NCI-H1048 (cell line): ENCODE measurements around the gene PRPF19.

ENCODE experiments used
- DNase-seq: peaks from one replicate; lab custom pipeline; 2025; lab: John Stamatoyannopoulos, UW

Gene PRPF19

DNA sequence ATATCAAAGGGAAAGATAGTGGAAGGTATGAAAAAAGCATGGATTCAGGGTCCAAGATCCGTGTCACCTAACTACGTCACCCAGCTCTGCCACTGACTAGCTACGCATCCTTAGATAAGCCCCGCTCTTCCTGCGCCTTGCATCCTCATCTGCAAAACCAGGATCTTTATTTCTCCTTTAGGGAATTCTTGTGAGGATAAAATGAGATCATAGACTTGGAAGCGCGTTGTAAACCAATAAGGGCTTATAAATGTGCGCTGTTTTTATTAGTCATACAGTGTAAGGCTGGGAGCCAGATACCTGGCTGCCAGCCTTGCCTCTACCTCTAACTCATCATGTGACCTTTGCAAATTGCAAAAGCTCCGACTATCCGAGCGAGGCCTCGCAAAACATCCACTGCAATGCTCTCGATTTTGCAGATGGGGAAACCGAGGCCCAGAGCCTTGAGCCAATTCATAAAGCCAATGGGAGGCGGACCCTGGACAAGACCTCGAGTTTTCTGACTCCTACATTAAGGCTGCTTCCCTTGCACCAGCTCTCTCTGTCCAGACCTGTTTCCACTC, 753 bp downstream of the PRPF19 start:
- DNase-seq = no peak

DNA sequence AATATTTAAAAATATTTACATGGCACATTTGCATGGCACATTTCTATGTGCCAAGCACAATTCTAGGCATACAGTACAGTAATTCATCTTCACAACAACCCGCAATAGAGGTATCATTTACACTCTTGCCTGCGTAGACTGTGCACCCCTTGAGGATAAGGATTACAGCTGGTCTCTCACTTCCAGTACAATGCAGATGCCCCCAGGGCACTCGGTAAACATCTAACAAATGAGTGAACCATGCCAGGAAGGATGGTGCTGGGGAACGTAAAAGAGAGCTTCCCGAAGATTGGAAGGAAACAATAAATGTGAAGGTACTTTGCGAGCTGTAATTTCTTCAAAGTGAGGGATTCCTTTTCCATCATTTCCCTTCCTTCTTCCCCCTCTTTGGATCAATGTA, 1.3 kb downstream of the PRPF19 start:
- DNase-seq = no peak

DNA sequence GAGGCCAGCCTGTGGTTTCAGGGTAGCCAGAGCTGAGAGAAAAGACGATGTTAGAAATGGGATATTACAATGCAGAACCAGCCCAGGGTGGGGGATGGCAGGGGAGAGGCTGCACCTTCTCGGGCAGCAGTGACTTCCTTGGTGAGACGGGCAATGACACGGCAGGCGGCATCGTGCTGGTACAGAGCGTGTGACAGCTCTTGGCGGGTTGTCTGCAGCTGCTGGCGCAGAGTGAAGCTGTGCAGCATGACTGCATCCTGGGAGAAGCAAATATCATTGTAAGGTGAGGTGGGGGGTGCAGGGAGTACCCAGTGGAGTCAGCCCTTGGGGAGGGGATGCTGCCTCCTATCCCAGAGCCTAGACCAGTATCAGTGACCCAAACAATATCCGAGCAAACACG, 3.8 kb downstream of the PRPF19 start:
- DNase-seq = no peak

DNA sequence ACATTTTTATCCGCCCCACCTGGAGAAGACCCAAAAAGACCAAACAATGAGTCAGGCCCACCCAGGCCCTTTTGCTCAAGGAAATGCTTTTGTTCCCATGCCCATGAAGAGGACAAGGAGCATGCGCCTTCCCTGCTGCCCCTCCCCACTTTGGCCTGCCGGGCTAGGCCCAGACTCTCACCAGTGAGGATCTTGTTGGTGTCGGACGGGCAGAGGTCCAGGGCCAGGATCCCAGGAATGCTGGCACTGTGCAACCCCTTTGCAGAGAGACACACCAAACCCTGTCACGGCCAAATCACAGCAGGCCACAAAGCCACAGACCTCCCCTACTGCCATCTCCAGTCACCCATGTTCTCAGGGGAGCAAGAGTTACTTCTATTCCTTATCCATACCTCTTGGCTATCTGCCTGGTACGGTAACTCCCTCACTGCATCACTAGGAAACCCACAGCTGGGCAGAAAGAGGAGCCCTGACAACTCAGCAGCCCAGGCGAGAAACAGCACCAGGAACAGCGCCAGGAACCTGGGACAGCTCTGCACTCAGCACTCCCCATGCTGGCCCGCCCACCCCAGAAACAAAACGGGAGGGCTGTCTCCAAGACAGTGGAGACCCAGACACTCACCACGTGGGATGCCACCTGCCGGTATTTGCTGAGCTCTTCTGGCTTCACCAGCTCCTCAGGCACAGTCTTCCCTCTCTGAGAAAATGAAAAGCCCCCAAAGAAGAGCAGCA, 5.5 kb downstream of the PRPF19 start:
- no peak for DNase-seq

DNA sequence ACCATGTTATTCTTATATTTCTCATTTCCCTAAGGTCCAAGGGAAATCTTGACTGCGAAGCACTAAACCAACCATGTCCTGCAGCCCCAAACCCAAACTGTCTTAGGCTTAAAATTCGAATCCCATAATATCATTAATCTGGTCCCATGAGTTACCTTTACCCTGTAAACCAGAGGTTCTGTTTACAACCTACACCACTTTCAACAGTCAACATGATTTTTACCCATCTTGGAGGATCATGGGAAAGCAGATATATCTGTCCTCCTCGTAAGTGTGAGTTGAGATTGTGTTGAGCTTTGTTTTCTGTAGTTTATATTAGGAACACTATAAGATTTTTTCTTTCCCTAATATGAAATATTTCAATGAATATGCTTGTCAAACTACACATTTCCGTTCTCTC, 6.4 kb downstream of the PRPF19 start:
- no peak for DNase-seq

DNA sequence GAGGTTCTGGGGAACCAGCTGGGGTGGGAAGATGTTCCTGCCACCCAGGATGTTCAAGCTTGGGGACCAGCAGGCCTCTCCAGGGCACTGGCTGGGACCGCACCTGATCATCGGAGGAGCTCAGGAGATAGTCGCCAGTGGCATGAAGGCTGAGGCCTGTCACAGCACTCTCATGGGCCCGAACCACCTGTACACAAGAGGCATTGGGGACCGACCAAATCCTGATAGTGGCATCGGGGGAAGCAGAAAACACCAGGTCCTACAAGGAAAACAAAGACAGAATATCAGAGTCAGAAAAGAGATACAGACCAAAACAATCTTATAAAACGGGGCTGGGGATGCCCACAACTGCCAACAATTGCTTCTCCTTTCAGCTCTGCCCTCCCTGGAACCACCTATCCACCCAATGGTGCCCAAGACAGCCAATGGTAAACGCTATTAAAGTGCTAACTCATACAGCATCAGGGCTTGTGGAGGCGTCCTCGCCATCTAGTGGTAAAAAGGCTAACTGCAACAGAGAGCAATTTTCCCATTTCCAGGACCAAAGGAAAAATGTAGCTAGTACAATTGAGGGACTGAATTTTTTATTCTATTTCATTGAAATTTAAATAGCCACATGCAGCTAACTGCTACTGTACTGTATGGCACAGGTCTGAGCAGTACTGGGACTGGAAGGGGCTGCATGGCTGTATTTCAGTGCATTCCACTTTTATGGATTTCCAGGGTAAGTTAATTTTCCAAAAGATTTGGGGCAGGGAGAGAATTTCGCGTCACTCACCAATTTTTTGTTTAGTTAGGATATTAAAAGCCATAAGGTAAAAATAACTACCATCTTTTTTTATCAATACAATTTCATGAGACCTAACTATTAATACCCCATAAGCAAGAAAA, 7.1 kb downstream of the PRPF19 start:
- DNase-seq = peak; percentile 29

DNA sequence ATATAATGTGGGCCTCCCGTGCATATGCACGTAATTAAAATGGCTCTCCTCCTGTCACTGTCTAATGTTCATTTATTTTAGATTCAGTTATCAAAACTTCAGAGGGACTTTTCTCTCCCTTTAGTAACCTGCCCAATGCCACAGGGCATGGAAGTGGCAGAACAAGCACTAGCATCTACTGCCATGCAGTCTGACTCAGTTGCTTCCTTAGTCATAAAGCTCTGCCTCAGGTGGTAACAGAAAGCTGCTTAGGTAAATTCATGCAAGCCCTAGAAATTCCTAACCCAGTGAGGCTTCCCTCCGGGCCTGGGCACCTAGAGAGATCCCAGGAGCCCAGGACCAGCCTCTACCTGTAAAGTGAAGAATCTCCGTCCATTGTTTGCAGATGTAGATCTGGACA, 8.9 kb downstream of the PRPF19 start:
- DNase-seq = no peak

DNA sequence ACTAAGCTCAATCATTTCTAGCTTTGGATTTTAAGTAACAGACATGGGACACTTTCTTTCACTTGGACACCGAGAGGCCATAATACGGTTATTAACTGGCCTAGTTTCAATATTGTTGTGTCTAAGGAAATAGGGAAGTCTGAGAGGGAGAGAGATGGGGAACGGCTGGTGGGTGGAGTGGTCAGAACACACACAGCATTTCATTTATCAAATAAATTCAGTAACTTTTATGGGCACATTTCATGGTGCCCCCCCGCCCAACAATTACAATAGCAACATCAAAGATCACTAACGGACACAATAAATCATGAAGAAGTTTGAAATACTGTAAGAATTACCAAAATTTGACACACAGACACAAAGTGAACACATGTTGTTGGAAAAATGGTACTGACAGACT, 10.7 kb downstream of the PRPF19 start:
- no peak for DNase-seq

DNA sequence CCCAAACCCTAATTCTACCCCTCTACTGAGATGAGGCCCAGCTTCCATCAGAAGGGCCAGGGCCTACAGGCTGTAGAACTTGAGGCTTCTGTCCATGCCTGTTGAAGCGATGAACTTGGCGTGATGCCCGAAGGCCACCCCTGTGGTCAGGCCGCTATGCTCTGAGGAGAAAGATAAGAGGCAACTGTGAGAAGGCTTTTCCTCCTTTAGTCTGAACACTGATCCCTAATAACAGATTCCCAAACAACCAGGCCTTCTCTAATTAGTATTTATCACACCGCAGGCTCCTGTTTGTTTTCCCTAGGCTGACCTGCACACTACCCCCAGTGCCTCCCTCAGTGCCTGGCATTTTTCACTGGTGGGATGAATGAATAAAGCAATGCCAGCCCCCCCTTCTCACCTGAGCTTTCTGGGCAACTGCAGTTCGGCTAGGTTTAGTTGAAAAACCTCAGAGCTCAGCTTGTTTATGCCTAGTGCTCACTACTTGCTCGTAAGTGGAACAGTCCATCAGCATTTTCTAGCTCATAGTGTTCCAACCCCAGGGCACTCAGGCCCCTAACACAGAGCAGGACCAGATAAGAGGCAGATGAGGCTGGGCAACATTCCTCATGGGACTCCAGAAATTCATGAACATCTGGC, 15.2 kb downstream of the PRPF19 start:
- no peak for DNase-seq

DNA sequence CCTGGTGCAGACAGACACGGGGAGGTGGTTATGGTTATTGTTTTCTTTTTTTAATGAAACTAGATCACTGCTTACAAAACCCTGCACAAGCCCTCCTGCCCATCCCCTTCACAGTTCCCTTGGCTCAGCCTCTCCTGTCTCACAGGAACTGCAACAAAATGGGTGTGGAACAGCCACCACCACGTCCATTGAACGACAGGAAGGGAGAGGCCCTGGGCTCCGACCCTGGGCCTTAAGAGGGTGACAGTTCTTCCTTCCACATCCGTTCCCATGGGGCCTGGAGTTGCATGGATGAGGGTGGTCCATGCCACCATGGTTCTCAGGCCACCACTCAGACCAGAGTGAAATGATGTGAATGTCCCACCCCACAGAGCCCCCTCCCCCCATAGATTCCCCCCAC, 15.7 kb downstream of the PRPF19 start:
- DNase-seq = no peak

DNA sequence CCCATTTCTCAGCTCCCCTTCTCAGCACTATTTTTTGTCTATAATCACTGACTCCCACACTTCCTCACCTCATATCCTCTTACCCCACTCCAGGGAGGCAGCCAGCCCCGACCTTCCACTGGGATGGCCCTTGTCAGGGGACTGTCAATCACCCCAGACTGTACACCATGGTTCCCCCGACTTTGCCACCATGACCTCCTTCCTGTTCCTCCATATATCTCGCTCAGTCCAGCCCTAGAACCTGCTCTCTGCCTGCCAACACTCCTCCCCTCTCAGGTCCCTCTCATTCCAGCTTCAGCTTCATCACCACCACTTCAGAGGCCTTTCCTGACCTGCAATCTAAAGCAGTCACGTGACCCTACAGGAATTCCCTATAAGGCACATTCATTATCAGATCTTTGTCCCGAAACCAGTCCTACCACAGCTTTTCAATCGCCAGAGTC, 16.5 kb downstream of the PRPF19 start:
- DNase-seq = no peak

DNA sequence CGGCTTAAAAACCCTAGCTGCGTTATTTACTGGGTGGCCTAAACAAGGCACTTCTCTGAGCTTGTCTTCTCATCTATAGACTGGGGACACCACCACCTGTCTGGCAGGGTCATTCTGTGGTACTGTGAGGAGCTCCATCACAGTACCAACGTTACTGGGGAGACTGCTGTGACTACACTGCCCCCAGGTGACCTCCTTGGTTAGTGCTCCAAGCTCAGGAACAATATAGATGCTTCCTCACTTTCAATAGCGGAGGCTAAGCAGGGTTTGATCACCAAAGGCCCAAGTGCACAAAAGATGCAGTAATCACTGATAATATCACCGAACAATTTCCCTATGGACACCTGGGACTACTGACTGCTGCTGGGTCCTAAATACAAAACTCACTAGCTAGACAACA, 18.8 kb downstream of the PRPF19 start:
- DNase-seq = no peak

DNA sequence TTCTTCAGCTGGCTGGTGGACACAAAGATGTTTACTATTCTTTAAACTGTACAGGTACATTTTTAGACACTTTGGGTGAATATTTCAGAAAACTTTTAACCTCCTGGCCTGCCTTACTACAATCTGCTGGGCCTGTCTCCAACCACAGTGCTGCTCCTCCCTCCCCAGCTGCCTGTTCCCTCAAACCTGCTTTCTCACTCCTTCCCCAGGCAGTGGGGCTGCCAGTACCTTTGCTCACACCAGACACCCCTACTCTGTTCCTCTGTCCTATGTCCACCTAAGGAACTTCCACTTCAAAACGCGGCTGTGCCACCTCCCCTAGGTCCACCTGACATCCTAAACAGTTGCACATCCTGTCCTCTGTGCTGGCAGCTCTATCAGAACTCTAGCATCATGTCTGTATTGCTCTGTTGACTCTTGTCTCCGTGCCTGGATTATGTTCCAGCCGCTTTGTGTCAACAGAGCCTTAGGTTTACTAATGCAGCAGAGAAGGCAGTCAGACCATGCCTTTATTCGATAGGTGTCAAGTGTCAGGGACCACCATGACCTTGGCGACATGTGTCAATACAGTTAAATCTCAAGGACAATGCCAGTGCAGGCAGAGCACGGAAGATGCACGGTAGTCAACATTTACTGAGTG, 25.6 kb downstream of the PRPF19 start:
- DNase-seq = no peak

DNA sequence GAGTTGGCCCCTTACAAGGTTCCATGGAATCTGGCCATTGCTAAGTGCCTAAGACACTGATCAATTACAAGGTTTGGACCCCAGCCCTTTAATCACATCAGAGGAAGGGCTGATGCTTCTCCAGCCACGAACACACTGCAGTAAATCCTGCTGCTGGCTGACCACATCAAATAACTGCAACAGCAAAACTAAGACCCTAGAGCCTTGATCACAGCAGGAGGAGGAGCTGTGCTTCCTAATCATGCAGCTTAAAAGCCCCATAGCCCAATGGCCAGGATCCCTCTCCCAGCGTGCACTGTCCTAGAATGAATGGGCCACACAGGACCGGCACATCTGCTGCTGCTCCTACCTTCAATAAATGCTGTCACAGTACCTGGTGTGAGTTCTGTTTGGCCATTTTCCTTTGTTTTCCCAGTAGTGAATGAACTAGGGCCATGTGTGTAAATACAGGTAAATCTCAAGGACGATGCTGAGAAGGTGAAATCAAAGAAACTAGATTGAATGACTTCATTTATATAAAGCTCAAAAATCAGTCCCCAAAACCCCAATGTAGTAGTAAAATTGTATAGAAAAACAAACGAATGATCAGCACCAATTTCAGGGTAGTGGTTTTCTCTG, 26.3 kb downstream of the PRPF19 start:
- no peak for DNase-seq

DNA sequence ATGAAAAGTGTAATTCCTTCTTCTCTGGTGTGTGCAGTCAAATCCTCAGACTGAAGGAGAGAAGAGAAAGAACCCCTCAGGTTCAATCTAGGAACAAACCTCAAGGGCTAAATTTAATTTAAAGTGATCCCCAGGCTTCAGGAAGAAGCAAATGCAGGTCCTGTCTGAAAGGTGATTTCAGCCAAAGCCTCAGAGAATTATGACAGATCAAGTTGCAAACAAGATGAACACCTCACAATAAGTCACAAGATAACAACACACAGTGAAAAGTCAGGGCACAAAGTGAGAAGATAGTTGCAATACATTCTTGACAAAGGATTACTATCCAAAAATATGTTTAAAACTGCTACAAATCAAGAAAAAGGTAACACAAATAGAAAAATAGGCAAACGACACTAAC, 27.3 kb downstream of the PRPF19 start:
- no peak for DNase-seq

DNA sequence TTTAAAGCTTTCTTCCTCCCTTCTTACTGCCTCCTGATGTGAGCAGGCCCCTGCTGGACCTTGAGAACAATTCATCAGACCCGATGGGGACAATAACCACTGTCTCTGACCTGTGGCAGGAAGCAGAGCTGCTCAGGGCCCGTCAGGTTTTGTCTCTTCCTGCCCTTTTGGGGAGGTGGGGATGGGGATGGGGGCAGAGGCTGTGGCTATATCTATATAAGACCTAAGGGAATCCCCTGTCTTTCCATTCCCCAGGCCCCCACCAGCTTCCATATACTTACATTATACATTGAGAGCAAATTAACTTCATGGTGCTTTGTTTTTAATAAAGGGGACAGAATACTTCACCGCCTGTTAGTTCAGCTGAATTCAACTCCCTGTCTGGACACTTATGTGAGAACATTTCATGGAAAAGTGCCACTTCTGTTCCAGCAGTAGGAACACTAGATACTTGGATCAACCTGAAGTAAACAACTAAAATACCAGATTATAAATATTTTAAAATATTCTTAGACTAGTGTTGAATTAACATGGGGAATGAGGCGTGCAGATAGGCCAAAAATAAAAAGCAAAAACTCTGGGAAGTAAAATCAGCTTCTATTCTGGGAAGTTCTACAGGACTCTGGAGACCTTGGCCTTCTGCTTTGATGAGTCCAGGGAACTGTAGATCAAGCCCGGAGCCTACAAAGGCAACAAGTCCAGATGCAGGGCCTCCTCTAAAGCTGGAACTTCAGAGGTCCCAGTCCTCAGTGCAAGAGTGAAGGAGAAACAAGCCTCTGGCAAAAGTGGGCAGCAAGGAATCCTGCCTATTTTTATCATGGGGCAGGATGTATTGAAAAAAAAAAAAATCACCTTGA, 27.9 kb downstream of the PRPF19 start:
- no peak for DNase-seq

DNA sequence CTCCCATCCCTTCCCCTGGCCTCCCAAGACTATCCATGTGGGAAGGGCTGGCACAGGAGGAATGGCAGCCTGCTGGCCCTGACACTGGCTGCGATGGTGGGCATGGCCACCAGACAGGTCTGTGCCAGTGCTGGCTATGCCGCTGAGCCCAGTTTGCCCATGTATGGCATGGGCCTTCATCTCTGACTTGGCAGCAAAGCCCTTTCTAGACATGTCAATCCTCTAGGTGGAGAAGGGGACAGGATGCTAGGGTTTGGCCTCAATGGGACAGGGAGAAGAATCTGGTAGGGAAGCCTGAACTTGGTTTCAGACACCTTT, 30.3 kb downstream of the PRPF19 start:
- DNase-seq = no peak

DNA sequence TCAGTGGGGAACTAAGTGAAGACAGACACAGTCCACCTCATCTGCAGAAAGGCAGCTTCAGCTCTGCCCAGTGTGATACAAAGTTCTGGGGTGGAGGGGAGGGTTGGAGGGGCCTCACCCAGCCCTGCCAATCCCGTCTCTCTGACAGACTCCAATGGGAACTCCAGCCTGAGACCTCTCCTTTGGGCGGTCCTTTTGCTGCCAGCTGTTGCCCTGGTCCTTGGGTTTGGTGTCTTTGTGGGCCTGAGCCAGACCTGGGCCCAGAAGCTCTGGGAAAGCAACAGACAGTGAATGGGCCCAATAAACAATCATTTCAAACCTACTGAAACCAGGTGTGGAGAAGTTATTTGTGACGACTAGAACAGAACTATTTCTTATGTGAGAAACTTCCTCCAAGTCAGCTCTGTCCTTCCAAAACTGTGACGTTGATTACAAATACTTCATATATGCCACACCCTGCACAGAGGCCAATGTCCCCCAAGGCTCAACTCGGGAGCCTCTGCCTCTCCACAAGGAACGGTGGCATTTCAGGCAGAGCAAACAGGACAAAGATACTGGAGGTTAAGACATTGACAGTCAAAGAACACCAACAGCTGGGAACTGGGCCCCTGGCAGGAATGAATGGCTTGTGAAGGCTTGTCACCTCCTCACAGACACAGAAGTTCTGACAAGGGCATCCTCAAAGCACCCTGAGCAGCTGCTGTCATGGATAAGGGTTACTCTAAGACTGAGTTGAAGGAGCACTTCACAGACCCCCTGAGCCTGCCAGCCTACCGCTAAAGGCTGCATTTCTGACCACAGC, 30.8 kb downstream of the PRPF19 start:
- no peak for DNase-seq

DNA sequence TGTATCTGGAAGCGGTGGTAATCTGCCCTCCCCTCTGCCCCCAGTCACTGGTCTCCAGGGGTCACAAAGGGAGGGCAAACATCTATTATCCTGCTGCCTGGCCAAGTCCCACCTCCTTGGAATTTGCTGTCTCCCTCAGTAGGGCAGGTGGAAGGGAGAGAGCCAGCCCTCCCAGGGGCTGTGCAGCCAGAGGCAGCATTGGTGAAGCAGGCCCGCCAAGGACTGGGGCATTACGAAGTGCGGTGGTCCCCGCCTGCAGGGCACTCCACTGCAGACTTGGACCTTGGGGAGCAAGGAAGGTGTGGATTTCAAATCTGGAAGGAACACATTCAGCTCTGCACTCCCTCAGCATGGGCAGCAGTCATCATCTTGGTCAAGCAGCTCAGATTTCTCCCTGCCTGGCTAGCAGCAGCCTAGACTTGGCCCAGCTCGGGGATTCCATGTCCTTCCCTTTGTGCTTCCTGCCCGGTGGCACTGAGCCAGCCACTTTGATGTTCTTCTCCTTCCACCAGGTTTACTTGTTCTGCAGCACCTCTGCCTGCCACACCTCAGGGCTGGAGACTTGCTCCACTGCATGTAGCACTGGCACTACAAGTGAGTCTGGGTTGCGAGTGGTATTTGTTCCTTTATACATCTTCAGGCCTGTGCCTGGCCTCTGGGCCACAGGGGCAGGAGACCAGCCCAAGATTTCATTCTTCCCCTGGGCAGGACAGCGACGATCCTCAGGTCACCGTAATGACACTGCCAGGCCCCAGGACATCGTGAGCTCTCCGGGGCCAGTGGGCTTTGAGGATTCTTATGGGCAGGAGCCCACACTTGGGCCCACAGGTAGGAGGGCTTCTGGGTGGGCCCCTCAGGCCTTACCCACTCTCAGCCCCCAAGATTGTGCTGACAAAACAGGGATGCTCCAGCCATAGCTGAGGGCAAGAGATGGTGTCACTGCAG, 31.7 kb downstream of the PRPF19 start:
- no peak for DNase-seq
